Erythroblast (primary cell): ENCODE measurements around the gene NOX3.
A peak's percentile ranks its signal among the peaks of the same experiment; 100 is the strongest.

Source experiments
- DNase-seq, 2 experiments: peaks; one replicate each; lab custom pipeline; 2025; lab: John Stamatoyannopoulos, UW
- GATA1 ChIP-seq: IDR thresholded peaks from 2 replicates; pipeline ENCODE4 v1.6.1; 2011; ENCODE audit warnings: low read depth, mild to moderate bottlenecking, control low read depth, low read length, moderate library complexity
- POLR2A ChIP-seq: IDR thresholded peaks from 2 replicates; pipeline ENCODE4 v1.6.1; 2011; ENCODE audit warnings: mild to moderate bottlenecking, low read length

The NOX3 gene

DNA sequence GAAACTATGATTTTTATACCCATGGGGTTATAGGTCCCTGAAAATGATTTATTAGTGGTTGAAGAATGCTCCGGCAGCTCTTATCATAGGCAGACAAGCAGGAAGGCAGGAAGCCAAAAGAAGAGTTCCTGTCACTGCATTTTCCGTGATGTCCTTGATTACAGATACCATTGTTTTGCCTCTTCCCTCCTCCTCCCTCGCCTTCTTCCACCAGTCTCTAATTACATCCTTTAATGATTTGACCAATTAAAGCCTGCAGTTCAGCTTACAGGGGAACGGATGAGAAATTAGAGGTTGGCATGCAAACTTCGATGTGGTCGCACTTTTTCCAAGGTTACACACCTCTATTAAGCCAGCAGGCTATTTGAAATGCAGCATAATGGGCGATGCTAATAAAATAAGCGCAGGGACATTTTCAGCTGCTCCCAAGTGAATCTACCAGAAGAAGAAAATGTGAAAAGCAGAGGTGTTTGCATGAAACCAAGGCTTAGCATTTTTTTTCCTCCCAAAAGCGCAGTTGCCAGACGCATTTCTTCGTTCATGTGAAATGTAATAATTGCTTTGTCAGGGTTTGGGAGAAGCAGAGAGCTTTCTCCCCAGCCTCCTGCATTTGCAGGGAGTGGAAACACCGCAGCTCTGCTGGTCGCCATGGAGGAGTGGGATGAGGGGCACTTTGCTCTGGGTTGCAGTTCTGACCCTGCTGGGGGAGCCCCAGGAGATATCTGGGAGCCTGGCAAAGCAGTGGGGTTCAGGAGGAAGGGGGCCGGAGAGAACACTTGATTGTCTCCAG, 6.0 kb downstream of the NOX3 start:
- DNase-seq: peak in 1 of 2 experiments; percentile 13
- TF ChIP-seq POLR2A (no peak), GATA1 (no peak)

DNA sequence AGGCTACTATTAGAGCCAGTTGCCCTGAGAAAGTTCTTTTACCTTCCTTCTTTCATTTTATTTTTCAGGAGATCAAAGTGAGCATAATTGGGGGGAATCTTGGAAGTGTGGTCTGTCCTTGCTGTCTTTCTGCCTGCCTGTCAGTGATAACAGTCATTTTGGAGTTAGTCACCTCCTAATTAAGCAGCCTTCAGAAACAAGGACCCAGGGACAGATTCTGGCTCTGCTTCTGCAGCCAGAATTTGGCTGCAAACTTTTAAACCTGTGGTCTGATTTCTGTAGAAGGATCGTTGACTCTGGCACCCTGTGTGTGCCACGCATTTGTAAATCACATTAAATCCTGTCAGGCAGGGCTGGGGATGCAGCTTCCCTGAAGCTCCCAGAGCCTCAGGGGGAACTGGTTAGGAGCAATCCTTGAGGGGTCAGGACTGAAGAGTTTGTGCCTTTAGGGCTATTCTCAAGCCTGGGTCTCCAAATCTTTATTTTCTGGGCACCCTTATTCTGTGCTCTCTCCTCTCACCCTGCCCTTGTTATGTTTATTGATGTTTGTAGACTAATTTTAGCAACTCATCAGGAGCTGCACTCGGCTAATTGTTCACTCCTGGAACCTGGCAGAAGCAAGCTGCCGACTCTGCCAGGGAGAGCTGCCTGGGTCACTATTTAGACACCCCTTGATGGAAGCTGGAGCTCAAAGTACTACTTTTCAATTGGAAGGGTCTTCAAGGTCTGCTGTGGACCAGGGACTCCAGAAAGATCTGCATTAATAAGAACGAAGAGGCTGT, 6.8 kb downstream of the NOX3 start:
- no peak for DNase-seq
- TF ChIP-seq GATA1: no peak
- TF ChIP-seq POLR2A: no peak

DNA sequence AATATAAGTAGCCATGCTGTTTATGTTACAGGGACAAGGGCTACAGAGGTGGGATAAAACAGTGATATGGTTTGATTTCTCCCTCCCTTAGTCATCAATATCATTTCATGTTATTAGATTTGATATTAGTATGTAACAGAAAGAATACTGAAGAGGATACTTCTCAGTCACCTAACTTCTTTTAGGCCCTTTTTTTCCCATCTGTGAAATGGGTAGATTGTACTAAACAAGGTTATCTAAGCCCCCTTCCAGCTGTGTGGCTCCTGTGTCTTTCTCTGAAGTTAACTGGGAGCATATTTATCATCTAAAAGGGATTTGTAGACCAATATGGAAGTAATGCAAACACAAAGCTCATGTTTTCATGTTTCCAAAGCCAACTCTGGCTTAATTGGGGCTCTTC, 7.7 kb downstream of the NOX3 start:
- TF ChIP-seq POLR2A: no peak
- DNase-seq: no peak

DNA sequence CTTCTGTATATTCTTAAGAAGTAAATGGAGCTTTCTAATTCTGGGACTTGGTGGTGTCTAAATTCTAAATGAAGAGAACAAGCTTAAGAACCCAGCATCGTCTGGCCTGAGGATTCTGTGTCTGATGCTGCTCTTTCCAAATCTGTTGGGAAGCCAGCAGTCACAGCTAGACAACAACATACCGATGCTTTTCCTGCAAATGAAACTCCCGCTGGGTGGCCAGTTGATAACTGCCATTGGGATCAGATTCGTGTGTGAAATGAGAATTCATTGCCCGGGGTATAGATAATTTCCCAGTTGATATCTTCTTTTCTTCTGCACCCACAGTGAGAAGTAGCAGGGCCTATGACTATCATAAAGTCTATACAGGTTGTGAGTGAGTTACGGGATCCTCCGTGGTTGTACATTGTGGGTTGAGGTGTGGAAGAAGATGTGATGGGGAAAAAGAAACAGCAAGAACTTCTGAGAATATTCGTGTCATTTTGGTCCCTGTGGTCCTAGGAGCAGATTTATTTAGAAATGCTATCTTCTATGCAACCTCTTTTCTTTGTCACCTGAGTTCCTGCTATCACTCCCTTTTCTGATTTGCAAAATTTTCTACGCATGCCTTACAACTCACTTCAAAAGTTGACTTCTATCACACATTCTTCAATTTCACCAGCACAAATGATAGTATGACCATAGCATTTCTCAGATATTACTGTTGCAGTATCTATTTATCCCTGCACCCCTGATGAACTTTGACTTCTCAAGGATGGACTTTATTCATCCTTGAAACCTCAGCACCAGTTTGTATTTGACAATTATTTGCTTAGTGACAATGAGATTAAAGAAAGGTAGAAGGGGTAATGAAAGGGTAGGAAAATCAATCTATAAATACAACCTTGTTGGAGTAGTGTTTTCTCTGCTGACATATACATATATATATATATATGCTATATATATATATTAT, 10.4 kb downstream of the NOX3 start:
- TF ChIP-seq GATA1 (no peak), POLR2A (no peak)
- no peak for DNase-seq

DNA sequence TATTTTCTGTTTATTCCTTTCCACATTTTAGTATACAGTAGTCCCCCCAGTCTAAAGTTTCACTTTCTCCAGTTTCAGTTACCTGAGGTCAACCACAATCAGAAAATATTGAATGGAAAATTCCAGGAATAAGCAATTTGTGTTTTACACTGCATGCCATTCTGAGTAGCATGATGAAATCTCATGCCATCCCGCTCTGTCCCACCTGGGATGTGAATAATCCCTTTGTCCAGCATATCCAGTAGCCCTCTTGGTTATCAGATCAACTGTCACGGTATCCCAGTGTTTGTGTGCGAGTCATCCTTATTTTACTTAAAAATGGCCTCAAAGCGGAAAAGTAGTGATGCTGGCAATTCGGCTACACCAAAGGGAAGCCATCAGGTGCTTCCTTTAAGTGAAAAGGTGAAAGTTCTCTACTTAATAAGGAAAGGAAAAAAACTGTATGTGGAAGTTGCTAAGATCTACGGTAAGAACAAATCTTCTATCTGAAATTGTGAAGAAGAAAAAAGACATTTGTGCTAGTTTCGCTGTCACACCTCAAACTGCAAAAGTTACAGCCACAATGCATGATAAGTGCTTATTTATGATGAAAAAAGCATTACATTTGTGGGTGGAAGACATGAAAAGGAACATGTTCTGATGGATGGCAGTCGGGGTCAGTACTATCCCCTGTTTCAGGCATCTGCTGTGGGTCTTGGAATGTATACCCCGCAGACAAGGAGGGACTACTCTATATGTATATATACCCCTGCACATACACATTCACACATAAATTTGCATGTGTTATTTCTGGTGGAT, 11.3 kb downstream of the NOX3 start:
- TF ChIP-seq GATA1 (no peak), POLR2A (no peak)
- no peak for DNase-seq

DNA sequence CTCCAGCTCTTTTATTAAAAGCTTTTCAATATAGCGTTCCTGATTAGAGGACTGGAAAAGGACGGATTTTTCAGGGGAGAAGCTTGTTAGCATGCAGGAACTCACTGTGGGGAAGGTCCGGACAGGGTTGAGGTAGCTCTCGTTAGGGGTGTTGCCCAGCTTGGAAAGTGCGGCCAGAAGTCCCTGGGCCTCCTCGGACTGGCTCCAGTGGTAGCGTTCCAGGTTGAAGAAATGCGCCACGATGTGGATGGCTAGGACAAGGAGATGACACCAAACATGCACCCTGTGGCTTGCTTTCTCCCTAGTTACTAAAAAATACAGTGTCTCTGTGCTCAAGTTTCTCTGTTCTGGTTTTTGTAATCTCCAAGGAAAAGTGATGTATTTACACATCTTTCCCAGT, 12.5 kb downstream of the NOX3 start:
- TF ChIP-seq POLR2A: no peak
- TF ChIP-seq GATA1: no peak
- DNase-seq: no peak

DNA sequence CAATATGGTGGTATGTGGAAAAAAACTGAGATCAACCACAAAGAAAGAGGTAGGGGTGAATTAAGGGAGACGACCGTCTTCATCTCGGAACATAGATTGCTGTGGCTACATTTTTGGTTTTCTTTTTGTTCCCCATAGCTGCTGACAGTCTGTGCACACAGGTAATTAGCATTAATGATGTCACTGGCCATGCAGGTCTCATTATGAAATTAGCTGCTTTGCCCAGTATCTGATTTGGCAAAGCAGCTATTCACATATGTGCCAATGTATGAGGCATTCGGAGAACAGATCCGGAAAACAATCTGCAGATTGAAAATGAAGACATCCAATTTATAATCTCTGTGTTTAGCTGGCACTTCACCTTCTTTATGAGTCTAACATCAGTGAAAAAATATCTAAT, 13.1 kb downstream of the NOX3 start:
- no peak for DNase-seq
- TF ChIP-seq GATA1 (no peak), POLR2A (no peak)

DNA sequence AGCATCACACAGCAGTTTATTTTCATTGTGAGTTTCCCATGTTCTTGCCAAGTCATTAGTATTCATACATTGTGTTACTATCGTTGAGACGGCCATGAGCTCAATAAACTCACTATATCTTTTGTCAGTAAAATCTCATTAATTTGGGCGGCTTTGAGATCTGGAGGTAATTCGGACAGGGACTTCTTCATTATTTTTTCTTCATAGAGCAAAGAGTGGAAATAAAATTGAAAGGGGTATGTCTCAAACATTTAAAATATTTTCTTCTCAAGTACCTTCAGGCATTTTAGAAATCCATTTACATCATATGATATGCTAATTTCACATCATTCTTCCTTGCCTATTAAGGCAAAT, 14.6 kb downstream of the NOX3 start:
- no peak for DNase-seq
- TF ChIP-seq GATA1 (no peak), POLR2A (no peak)

DNA sequence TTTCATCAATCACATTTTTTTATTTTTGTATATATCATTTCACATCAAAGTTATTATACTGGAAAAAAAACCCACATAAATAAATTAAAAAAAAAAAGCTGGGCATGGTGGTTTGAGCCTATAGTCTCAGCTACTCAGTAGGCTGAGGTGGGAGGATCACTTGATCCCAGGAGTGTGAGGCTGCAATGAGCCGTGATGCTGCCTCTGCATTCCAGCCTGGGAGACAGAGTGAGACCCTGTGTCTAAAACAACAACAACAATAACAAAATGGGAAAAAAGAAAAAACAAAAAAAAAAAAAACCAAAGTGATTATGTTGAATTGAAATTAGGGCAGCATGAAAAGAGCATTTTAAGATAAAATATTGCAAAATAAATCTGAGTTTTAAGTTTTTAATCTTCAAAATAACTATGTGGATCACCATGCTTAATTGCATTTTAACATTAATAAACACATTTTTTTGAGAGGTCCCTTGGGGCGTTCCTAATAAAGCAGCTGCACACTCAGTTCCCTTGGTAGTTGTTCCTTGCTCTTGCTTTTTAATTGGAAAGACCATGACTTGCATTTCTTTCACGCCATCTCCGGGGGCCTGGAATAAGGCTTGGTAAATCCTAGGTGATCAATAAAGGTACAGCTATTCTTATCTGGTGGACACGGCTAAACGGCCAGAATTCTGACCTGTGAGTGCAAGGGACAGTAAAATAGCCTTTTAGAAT, 15.1 kb downstream of the NOX3 start:
- DNase-seq: no peak
- TF ChIP-seq GATA1 (no peak), POLR2A (no peak)

DNA sequence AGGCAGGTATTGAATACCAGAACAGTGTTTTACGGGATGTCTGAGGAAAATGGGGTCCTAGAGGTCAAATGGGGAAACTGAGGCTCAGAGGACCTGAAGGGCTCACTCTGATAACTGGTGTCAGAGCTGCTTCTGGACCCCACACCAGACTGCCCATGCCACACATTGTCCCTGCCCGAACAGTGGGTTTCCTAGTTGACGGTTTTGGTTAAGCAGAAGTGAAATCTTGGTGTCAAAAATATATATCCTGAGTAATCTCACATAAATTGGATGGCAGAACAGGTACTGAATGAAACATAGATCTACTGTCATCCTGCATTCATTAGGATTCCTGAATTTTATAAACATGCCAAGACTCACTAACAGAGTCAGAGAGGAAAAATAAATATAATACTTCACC, 16.3 kb downstream of the NOX3 start:
- no peak for TF ChIP-seq GATA1
- DNase-seq: no peak

DNA sequence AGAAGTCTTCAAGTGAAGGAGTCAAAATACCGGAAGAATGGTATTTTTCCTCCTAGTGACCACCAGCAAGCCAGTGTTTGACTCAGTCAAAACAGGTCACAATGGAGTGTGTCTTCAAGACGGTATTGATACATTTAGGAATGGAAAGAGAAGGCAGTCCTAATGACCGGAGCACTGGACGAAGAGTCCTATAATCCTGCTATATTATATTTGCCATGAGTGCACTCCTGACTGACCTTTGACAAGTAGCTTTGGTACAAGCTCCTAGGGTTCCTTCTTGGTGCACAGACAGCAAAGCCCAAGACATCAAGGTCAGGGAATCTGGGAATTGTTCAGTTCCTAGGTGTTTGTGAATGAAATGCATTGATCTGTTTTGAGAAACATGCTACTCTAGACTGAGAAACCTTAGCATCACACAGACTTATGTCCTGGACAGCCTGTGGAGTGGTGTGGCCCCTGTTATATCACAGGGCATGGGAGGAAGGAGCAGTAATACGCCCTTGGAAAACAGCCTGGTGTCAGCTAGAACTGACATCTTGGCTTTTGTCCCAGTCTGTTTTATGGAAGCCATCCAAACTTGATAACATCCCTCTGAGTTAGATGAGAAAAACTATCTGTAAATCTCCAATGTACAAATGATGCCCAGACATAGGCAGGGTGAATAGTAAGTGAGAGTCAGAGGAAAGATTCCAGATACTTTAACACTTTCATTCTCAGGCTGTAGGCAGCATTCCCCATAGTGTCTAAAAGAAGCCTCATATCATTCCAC, 18.5 kb downstream of the NOX3 start:
- DNase-seq: no peak
- TF ChIP-seq POLR2A (no peak), GATA1 (no peak)

DNA sequence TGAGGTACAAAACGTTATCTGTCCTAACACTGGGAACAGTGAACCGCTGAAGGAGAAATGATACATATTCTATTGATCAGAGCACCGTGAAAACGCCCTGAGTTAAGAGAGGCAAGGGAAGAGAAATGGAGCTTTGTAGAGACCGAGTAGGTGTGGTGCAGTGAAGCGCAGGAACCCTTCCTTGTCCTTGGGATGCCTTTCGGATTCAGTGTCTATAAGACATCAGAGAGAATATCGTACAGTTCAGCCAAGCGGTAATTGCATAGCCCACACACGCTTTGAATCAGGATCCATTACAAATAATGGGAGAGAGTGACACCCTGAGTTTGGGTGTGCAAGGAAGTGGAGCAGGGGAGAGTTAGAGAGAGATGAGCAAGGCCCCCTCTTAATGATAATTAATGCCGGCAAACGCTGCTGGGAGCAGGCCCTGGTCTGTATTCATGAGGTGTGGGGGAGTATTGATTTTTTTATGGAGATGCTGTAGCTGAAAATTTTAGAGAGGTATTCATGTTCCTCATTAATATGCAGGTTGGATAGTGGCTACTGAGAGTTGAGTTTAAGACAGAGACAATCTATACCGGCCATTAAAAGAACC, 20.7 kb downstream of the NOX3 start:
- no peak for DNase-seq
- no peak for TF ChIP-seq POLR2A
- TF ChIP-seq GATA1: no peak
